ENCODE measurements around the gene FAM9C.

- no peak for TF ChIP-seq EZH2 (IDR thresholded peaks at IDR 0.05; ENCODE audit: low read depth)
- TF ChIP-seq, protein P1, sequence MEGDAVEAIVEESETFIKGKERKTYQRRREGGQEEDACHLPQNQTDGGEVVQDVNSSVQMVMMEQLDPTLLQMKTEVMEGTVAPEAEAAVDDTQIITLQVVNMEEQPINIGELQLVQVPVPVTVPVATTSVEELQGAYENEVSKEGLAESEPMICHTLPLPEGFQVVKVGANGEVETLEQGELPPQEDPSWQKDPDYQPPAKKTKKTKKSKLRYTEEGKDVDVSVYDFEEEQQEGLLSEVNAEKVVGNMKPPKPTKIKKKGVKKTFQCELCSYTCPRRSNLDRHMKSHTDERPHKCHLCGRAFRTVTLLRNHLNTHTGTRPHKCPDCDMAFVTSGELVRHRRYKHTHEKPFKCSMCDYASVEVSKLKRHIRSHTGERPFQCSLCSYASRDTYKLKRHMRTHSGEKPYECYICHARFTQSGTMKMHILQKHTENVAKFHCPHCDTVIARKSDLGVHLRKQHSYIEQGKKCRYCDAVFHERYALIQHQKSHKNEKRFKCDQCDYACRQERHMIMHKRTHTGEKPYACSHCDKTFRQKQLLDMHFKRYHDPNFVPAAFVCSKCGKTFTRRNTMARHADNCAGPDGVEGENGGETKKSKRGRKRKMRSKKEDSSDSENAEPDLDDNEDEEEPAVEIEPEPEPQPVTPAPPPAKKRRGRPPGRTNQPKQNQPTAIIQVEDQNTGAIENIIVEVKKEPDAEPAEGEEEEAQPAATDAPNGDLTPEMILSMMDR (conservative IDR thresholded peaks at IDR 0.05), result no peak
These were observed 36.3 kb downstream of the FAM9C start for GRCh38 chrX:13008189-13008533.
